LNCaP clone FGC (cell line): Measurements from ENCODE around the gene ZC3H11A.
A peak's percentile ranks its signal among the peaks of the same experiment; 100 is the strongest.
"Not testable (repeated sequence)": the region's sequence is repeated elsewhere in the genome, so short reads cannot be mapped to it uniquely, and the experiment has no call there.

Experiments used
- DNase-seq: peaks from one replicate; pipeline ENCODE4 v3.0.0-alpha.2; 2011; ENCODE audit warnings: low read depth
- H3K4me3 ChIP-seq: 2 replicates; pipeline ENCODE4 v1.5.1; 2011; ENCODE audit warnings: mild to moderate bottlenecking, low read depth, low read length, control low read depth
- TF ChIP-seq, protein P1 (sequence below): IDR thresholded peaks from 2 replicates; pipeline ENCODE4 v1.5.1; 2012; ENCODE audit warnings: mild to moderate bottlenecking; ENCODE audit not compliant: control insufficient read depth, insufficient read depth; ENCODE audit errors: extremely low read depth

ZC3H11A gene

DNA sequence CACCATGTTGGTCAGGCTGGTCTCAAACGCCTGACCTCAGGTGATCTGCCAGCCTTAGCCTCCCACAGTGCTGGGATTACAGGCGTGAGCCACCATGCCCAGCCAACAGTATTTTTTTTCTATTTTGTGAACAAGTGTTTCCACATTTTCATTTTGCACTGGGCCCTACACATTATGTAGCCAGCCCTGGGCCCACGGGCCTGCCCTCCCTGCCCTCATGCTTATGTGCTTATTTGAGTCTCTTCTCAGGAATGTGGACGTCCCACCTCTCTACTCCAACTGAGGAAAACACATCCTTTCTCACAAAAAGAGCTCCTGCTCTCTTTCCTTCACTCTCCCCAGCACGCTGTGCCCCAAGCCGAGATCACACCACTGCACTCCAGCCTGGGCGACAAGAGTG, 13.5 kb upstream of the ZC3H11A start:
- no peak for DNase-seq
- TF ChIP-seq, protein P1, sequence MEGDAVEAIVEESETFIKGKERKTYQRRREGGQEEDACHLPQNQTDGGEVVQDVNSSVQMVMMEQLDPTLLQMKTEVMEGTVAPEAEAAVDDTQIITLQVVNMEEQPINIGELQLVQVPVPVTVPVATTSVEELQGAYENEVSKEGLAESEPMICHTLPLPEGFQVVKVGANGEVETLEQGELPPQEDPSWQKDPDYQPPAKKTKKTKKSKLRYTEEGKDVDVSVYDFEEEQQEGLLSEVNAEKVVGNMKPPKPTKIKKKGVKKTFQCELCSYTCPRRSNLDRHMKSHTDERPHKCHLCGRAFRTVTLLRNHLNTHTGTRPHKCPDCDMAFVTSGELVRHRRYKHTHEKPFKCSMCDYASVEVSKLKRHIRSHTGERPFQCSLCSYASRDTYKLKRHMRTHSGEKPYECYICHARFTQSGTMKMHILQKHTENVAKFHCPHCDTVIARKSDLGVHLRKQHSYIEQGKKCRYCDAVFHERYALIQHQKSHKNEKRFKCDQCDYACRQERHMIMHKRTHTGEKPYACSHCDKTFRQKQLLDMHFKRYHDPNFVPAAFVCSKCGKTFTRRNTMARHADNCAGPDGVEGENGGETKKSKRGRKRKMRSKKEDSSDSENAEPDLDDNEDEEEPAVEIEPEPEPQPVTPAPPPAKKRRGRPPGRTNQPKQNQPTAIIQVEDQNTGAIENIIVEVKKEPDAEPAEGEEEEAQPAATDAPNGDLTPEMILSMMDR = no peak
- no peak overlapping the region for H3K4me3 ChIP-seq

- no peak overlapping the region for H3K4me3 ChIP-seq
- TF ChIP-seq, protein P1 = no peak
- DNase-seq = no peak
These were observed 5.5 kb upstream of the ZC3H11A start for GRCh38 chr1:203789966-203790365.

GRCh38 chr1:203791498-203791897, 3.9 kb upstream of the ZC3H11A start:
- no peak for DNase-seq
- TF ChIP-seq, protein P1 = no peak
- H3K4me3 ChIP-seq = no peak overlapping the region

GRCh38 chr1:203792486-203792885, 2.9 kb upstream of the ZC3H11A start:
- DNase-seq = no peak
- TF ChIP-seq, protein P1 = no peak

GRCh38 chr1:203793561-203793960, 1.9 kb upstream of the ZC3H11A start:
- DNase-seq, H3K4me3 ChIP-seq: not testable (repeated sequence)

More at GRCh38 chr1:203792486-203792885, 2.9 kb upstream of the ZC3H11A start:
- no peak overlapping the region for H3K4me3 ChIP-seq

GRCh38 chr1:203794764-203795440, 521 bp upstream of the ZC3H11A start:
- peak overlapping the region; percentile 95 for H3K4me3 ChIP-seq
- no peak for DNase-seq
- TF ChIP-seq, protein P1 = no peak

DNA sequence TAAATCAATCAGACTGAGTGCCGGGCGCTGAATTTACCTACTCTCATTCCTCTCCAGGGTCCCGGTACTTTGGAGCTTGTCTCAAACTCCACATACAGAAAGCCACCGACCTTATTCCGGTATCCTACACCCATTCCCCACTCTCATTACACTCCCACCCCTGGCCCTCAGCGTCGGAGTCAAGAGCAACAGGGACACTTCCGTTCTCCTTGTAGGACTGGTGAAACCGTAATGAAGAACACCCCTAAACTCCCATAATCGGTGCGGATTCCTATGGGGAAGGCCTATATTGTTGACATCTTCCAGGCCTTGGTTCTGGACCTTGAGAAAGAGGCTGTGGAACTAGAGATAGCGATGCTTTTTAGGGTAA, 798 bp downstream of the ZC3H11A start:
- TF ChIP-seq, protein P1 = no peak
- DNase-seq = no peak
- H3K4me3 ChIP-seq = peak overlapping the region; percentile 95
